Astrocyte (in vitro differentiated cells and primary cell): Measurements from ENCODE around the gene SLC6A9. TPM values are rescaled to one million over a fixed set of nuclear protein-coding genes. Genes with fewer than 3 reads are reported as not detected.
A peak's percentile ranks its signal among the peaks of the same experiment; 100 is the strongest.

Experiments used
- DNase-seq: peaks from one replicate; pipeline ENCODE4 v3.0.0-alpha.2; 2010; ENCODE audit warnings: low read depth
- FAIRE-seq: peaks from 2 replicates; lab custom pipeline; 2011; peaks lifted over from hg19 to GRCh38; lab: Jason Lieb, UNC
- H2AFZ ChIP-seq: 2 replicates; pipeline ENCODE4 v1.6.0; 2012; ENCODE audit warnings: low read depth, low read length, inconsistent platforms
- H3K27ac ChIP-seq: 2 replicates; pipeline ENCODE4 v1.5.1; 2011; ENCODE audit warnings: low read depth, low read length, inconsistent platforms
- H3K27me3 ChIP-seq: 2 replicates; pipeline ENCODE4 v1.6.0; 2011; ENCODE audit warnings: low read length, inconsistent platforms; ENCODE audit not compliant: insufficient read depth
- H3K36me3 ChIP-seq: 2 replicates; pipeline ENCODE4 v1.5.1; 2011; ENCODE audit warnings: low read length, inconsistent platforms; ENCODE audit not compliant: insufficient read depth
- H3K4me1 ChIP-seq: 2 replicates; pipeline ENCODE4 v1.5.1; 2011; ENCODE audit warnings: low read length, inconsistent platforms; ENCODE audit not compliant: insufficient read depth
- H3K4me2 ChIP-seq: 2 replicates; pipeline ENCODE4 v1.6.0; 2012; ENCODE audit warnings: low read length, inconsistent platforms
- H3K4me3 ChIP-seq: 2 replicates; pipeline ENCODE4 v1.5.1; 2011; ENCODE audit warnings: low read depth, mild to moderate bottlenecking, low read length, inconsistent platforms; ENCODE audit not compliant: insufficient read depth
- H3K79me2 ChIP-seq: 2 replicates; pipeline ENCODE4 v1.6.0; 2012; ENCODE audit warnings: mild to moderate bottlenecking, low read length, inconsistent platforms; ENCODE audit not compliant: insufficient read depth
- H3K9ac ChIP-seq: 2 replicates; pipeline ENCODE4 v1.6.0; 2012; ENCODE audit warnings: mild to moderate bottlenecking, low read length, inconsistent platforms
- H3K9me3 ChIP-seq: 2 replicates; pipeline ENCODE4 v1.5.1; 2012; ENCODE audit warnings: low read depth, mild to moderate bottlenecking, low read length, inconsistent platforms; ENCODE audit not compliant: insufficient read depth
- H4K20me1 ChIP-seq: 2 replicates; pipeline ENCODE4 v1.6.0; 2012; ENCODE audit warnings: low read length, inconsistent platforms; ENCODE audit not compliant: insufficient read depth
- H3K27ac Mint-ChIP-seq: one replicate; pipeline ENCODE4 v1.8.0; 2021; ENCODE audit warnings: mild to moderate bottlenecking, mixed read lengths; ENCODE audit not compliant: unreplicated experiment
- H3K27me3 Mint-ChIP-seq: one replicate; pipeline ENCODE4 v1.8.0; 2021; ENCODE audit warnings: low read depth, mixed read lengths; ENCODE audit not compliant: unreplicated experiment
- H3K36me3 Mint-ChIP-seq: one replicate; pipeline ENCODE4 v1.8.0; 2021; ENCODE audit warnings: low read depth, mixed read lengths; ENCODE audit not compliant: unreplicated experiment
- H3K4me1 Mint-ChIP-seq: one replicate; pipeline ENCODE4 v1.8.0; 2021; ENCODE audit warnings: low read depth, mixed read lengths; ENCODE audit not compliant: unreplicated experiment
- H3K4me3 Mint-ChIP-seq: one replicate; pipeline ENCODE4 v1.8.0; 2021; ENCODE audit warnings: mild to moderate bottlenecking, moderate library complexity, mixed read lengths; ENCODE audit not compliant: unreplicated experiment
- H3K9me3 Mint-ChIP-seq: one replicate; pipeline ENCODE4 v1.8.0; 2021; ENCODE audit warnings: mild to moderate bottlenecking, mixed read lengths; ENCODE audit not compliant: unreplicated experiment
- EZH2 ChIP-seq: IDR thresholded peaks from 2 replicates; pipeline ENCODE4 v1.6.1; 2012; ENCODE audit warnings: mild to moderate bottlenecking, low read length, inconsistent platforms; ENCODE audit not compliant: insufficient read depth
- total RNA-seq: library from RNA; stranded (reverse); gene quantifications from 2 replicates; pipeline ENCODE4 v1.2.1, GENCODE V29; 2021
- TF ChIP-seq, protein P1 (sequence below): IDR thresholded peaks from 2 replicates; pipeline ENCODE4 v1.5.1; 2011; ENCODE audit warnings: low read depth, mild to moderate bottlenecking, inconsistent platforms, low read length, moderate library complexity; ENCODE audit not compliant: insufficient read depth

SLC6A9 gene
- total RNA-seq, 1 donor from 2014 or later = 45.2 TPM

DNA sequence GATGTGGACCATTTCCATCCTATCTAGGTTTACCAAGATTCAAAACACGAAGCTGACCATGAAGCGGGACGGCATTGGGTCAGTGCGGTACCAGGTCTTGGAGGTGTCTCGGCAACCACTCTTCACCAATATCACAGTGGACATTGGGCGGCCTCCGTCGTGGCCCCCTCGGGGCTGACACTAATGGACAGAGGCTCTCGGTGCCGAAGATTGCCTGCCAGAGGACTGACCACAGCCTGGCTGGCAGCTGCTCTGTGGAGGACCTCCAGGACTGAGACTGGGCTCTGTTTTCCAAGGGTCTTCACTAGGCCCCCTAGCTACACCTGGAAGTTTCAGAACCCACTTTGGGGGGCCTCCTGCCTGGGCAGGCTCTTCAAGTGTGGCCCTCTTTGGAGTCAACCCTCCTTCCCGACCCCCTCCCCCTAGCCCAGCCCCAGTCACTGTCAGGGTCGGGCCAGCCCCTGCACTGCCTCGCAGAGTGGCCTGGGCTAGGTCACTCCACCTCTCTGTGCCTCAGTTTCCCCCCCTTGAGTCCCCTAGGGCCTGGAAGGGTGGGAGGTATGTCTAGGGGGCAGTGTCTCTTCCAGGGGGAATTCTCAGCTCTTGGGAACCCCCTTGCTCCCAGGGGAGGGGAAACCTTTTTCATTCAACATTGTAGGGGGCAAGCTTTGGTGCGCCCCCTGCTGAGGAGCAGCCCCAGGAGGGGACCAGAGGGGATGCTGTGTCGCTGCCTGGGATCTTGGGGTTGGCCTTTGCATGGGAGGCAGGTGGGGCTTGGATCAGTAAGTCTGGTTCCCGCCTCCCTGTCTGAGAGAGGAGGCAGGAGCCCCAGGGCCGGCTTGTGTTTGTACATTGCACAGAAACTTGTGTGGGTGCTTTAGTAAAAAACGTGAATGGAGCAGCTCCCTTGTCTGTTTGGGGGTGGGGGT, 40.7 kb downstream of the SLC6A9 start:
- DNase-seq (no peak), FAIRE-seq (no peak)
- H3K9ac ChIP-seq = peak overlapping the region; percentile 74
- peak overlapping the region; percentile 98 for H3K4me2 ChIP-seq
- H3K27ac Mint-ChIP-seq = peak overlapping the region; percentile 78
- H3K4me3 ChIP-seq = peak overlapping the region; percentile 64
- H3K27ac ChIP-seq = no peak overlapping the region
- no peaks in the 10 kb centered on the region for H3K9me3 ChIP-seq
- no peaks in the 10 kb centered on the region for H3K79me2 ChIP-seq
- no peaks in the 10 kb centered on the region for H3K27me3 ChIP-seq
- no peak for TF ChIP-seq EZH2
- TF ChIP-seq, protein P1, sequence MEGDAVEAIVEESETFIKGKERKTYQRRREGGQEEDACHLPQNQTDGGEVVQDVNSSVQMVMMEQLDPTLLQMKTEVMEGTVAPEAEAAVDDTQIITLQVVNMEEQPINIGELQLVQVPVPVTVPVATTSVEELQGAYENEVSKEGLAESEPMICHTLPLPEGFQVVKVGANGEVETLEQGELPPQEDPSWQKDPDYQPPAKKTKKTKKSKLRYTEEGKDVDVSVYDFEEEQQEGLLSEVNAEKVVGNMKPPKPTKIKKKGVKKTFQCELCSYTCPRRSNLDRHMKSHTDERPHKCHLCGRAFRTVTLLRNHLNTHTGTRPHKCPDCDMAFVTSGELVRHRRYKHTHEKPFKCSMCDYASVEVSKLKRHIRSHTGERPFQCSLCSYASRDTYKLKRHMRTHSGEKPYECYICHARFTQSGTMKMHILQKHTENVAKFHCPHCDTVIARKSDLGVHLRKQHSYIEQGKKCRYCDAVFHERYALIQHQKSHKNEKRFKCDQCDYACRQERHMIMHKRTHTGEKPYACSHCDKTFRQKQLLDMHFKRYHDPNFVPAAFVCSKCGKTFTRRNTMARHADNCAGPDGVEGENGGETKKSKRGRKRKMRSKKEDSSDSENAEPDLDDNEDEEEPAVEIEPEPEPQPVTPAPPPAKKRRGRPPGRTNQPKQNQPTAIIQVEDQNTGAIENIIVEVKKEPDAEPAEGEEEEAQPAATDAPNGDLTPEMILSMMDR = no peak
- H3K9me3 Mint-ChIP-seq = peaks cover 2% of the 10 kb centered on the region
- peaks cover 12% of the 10 kb centered on the region for H3K36me3 Mint-ChIP-seq
- H3K4me3 Mint-ChIP-seq = peak overlapping the region; percentile 88
- H3K27me3 Mint-ChIP-seq = no peaks in the 10 kb centered on the region
- no peaks in the 10 kb centered on the region for H3K36me3 ChIP-seq
- peaks cover 6% of the 10 kb centered on the region for H3K4me1 ChIP-seq
- peaks cover 15% of the 10 kb centered on the region for H3K4me1 Mint-ChIP-seq
- H2AFZ ChIP-seq = peak overlapping the region; percentile 92
- H4K20me1 ChIP-seq = peaks cover 12% of the 10 kb centered on the region

DNA sequence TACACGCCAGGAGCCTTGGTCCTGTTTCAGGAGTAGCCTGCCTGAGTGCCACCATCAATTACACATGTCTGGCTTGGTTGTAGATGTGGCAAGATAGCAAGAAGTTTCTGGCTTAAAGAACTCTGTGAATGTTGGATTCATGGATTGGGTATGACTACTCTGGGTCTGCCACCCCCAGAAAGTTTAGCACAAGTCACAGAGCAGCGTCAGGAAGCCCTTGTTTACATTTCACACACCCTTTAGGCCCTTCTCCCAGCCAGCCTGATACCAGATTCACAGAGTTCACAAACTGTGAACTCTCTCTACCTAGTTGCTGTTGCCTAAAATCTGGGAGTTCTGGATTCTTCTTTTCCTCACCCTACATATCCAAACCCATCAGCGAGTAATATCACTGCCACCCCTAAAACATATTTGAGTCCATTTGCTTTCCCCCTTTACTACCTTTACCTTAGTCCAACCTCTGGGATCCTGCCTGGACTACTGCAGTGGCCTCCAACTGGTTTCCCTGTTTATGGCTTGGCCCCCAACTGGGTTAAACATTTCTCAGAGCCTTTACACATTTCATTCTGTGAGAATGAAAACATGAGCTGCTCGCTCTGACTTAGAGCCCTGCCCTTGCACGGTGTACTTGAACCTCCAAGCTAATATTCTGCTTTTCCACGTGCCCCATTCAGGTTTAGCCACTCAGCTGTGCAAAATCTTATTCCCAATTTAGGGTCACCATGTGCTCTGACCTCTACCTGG, 43.9 kb downstream of the SLC6A9 start:
- H3K79me2 ChIP-seq = peaks cover 11% of the 10 kb centered on the region
- H3K27ac ChIP-seq = no peak overlapping the region
- TF ChIP-seq, protein P1 = no peak
- TF ChIP-seq EZH2 = no peak
- H3K27me3 Mint-ChIP-seq = no peaks in the 10 kb centered on the region
- peaks cover 9% of the 10 kb centered on the region for H3K4me1 ChIP-seq
- H3K9me3 ChIP-seq = no peaks in the 10 kb centered on the region
- no peaks in the 10 kb centered on the region for H3K27me3 ChIP-seq
- H3K36me3 ChIP-seq = no peaks in the 10 kb centered on the region
- FAIRE-seq (no peak), DNase-seq (peak; percentile 18)
- H4K20me1 ChIP-seq = peaks cover 42% of the 10 kb centered on the region
- H3K9me3 Mint-ChIP-seq = no peaks in the 10 kb centered on the region
- no peak overlapping the region for H3K27ac Mint-ChIP-seq
- peaks cover 18% of the 10 kb centered on the region for H3K4me1 Mint-ChIP-seq
- no peak overlapping the region for H3K9ac ChIP-seq
- no peak overlapping the region for H3K4me2 ChIP-seq
- peaks cover 20% of the 10 kb centered on the region for H3K36me3 Mint-ChIP-seq
- H3K4me3 Mint-ChIP-seq = no peak overlapping the region
- H3K4me3 ChIP-seq = no peak overlapping the region
- H2AFZ ChIP-seq = no peak overlapping the region
